Hematopoietic multipotent progenitor cell treated with erythropoietin and hydrocortisone succinate and interleukin-3 and kit ligand, for 17 days (in vitro differentiated cells): ENCODE results near the gene C1orf226.

ENCODE experiments used
- DNase-seq: peaks from one replicate; pipeline ENCODE4 v3.0.0-alpha.2; 2015; ENCODE audit warnings: low spot score

The C1orf226 gene

GRCh38 chr1:162366149-162366548 is 15.4 kb upstream of the C1orf226 start:
- no peak for DNase-seq

DNA sequence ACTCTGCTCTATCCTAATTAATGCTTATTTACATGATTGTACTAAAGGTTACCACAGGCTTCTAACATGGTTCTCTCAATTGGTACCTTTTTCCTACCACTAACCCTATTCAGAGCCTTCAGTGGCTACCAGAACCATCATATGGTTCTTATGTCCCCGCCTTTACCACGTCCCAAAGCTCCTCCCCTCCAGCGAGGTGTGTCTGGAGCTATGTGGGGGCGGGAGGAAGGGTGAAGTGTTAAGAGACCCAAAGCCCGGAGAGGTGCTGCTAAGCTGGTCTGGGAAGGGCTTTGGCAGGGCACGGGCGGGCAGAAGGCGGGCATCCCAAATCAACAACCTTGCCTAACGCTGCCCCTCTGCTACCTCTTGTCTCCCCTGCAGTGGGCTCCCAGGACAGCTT is 14.9 kb upstream of the C1orf226 start:
- DNase-seq = no peak

GRCh38 chr1:162367073-162367472 is 14.5 kb upstream of the C1orf226 start:
- no peak for DNase-seq

DNA sequence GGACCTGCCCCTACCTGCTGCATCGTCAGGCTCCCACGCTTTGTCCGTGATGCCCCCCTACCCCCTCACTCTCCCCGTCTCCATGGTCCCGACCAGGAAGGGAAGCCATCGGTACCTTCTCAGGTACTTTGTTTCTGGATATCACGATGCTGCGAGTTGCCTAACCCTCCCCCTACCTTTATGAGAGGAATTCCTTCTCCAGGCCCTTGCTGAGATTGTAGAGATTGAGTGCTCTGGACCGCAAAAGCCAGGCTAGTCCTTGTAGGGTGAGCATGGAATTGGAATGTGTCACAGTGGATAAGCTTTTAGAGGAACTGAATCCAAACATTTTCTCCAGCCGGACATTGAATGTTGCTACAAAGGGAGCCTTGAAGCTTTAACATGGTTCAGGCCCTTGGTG is 13.8 kb upstream of the C1orf226 start:
- no peak for DNase-seq

DNA sequence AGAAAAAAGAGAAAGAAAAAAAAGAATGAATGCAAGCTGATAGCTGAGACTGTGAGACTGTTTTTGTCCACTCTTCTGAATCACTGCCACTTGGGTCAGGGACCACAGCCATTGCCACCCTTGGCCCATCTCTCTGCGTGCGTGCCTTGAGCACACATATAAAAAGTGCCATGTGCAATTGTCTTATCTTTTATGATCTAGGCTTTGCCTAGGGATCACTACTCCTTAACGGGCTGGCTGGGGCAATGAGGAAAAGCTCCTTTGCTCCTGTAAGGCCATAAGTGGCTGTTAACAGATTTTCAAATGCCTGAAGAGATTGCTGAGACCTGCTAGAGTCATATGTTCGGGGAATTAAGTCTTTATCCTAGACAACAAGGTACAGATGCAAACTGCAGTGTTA is 13.1 kb upstream of the C1orf226 start:
- DNase-seq = no peak

- DNase-seq = no peak
Measured at GRCh38 chr1:162369571-162369970, 12.0 kb upstream of the C1orf226 start.

- DNase-seq = no peak
Measured at GRCh38 chr1:162370161-162370560, 11.4 kb upstream of the C1orf226 start.

DNA sequence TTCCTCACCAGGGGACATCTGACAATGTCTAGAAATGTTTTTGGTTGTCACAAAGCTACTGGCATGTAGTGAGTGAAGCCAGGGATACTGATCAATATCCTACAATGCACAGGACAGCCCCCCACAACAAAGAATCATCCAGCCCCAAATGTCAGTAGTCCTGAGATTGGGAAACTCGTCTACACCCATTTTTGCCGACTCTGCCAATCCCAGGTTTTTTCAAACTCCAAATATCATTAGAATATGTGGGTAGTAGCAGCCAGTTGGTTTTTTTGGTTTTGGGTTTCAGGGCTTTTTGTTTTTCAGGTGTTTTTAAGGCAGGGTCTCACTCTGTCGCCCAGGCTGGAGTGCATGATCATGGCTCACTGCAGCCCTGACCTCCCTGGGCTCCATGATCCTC is 10.8 kb upstream of the C1orf226 start:
- no peak for DNase-seq

DNA sequence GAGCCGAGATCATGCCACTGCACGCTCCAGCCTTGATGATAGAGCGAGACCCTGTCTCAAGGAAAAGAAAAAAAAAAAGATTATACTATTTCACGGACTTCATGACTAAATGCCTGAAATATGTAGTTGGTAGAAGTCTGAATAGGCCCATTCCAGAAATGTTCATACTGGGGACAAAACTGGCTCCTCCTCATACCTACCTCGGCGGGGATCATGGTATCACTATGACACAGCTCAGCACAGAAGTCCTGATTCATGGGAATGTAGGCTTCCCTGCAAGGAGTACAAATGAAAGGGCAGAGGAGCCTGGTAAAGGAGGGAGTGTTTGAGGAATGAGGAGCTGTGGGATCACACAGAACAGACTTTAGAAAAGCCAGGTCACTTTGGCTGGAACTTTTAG is 9.9 kb upstream of the C1orf226 start:
- DNase-seq = no peak

DNA sequence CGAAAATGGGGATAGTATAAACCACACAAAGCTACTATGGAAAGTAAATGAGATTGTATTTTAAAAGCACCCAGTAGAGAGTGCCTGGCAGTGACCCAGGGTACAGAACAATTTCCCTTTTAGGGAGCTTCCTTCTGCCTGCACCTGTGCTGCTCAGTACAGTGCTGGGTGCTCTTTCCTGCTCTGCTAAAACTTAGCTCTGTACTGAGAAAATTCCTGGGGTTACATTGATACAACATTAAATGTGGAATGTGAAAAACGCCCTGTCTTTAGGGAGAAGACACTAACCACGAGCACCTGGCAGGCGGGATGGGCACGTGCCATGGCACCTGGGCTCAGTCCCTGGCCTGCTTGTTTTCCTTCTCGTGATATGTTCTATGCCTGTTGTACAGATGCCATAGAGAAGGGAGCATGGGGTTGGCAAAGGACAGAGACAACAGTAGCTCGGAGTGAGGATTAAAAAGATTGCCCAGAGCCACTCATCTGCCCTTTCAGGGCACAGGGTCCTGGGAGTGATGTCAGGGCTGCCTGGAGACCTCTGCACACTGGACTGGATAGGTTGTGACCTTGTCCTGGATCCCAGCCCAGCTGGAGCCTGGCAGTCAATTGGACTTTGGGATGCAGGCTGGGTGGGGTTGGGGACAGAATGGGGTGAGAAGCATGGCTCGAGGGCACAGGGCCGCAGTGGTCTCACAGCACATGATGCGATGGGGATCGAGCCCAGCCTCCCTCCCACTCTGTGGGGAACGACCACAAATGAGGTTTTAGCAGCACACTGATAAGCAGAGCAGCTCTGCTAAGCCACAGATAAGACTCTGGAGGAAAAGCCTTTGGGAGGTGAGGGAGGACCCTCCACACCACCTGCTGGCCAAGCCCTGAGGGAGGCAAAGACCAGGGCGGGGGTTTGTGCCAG is 9.1 kb upstream of the C1orf226 start:
- no peak for DNase-seq

DNA sequence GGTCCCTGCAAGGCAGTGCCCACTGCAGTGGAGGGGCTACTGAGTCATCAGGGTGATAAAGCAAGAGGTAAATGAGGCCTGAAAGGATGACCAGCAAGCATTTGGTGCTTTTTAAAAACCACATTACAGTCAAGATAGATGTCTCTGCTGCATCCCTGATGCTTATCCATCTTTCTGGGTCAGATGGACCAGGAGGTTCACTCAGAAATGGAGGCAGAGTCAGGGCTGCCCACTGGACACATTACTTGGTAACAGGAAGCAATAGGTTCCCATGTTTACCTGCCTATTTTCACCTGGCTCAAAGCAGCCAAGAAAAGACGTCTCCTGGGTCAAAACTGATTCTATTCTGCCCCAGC is 8.5 kb upstream of the C1orf226 start:
- DNase-seq = no peak

- DNase-seq = no peak
Measured at GRCh38 chr1:162373541-162374260, 7.8 kb upstream of the C1orf226 start.

GRCh38 chr1:162374406-162374805 is 7.1 kb upstream of the C1orf226 start:
- DNase-seq = no peak

- DNase-seq = no peak
Measured at GRCh38 chr1:162375463-162375862, 6.1 kb upstream of the C1orf226 start.

GRCh38 chr1:162376691-162377090 is 4.8 kb upstream of the C1orf226 start, which contains the start of gene SPATA46:
SPATA46 (minus strand) TSS chr1:162376854; CDS start chr1:162376790, 64 bp downstream.
- DNase-seq = no peak

- no peak for DNase-seq
Measured at GRCh38 chr1:162380061-162380846, 1.3 kb upstream of the C1orf226 start.

GRCh38 chr1:162381941-162382750 is 618 bp downstream of the C1orf226 start:
- DNase-seq = no peak

DNA sequence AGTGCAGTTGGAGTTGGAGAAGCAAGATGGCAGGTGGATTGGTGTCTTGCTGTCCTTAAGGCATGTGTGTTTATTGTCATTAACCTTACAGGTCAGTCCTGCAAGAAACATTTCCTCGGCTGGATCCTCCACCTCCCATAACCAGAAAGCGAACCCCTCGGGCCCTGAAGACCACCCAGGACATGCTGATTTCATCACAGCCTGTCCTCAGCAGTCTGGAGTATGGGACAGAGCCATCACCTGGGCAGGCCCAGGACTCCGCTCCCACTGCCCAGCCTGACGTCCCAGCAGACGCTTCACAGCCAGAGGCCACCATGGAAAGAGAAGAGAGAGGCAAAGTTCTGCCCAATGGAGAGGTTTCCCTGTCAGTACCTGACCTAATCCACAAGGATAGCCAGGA is 1.6 kb downstream of the C1orf226 start:
- no peak for DNase-seq

- no peak for DNase-seq
Measured at GRCh38 chr1:162383516-162383915, 2.0 kb downstream of the C1orf226 start.

GRCh38 chr1:162384116-162384515 is 2.6 kb downstream of the C1orf226 start:
- DNase-seq = no peak

GRCh38 chr1:162384601-162385279 is 3.2 kb downstream of the C1orf226 start:
- DNase-seq = no peak
